HG02885 (cell line): Measurements from ENCODE around the gene FAM229A.
"Not testable (repeated sequence)": the region's sequence is repeated elsewhere in the genome, so short reads cannot be mapped to it uniquely, and the experiment has no call there.

ENCODE experiments used
- ATAC-seq: cut with Tn5 transposase; IDR thresholded peaks from one replicate; pipeline ENCODE4 v1.9.1; 2021; ENCODE audit warnings: mild to moderate bottlenecking; ENCODE audit not compliant: unreplicated experiment, poor library complexity

Gene FAM229A

GRCh38 chr1:32362474-32363313 is at the start of gene FAM229A, which contains the start of gene TSSK3:
FAM229A (minus strand) TSS chr1:32362485; CDS start chr1:32362091, 394 bp downstream.
TSSK3 (plus strand) TSS chr1:32362539; CDS start chr1:32362702, 163 bp downstream.
- ATAC-seq: no peak

- ATAC-seq: no peak
Observed at GRCh38 chr1:32411261-32411660, 49.0 kb upstream of the FAM229A start.

GRCh38 chr1:32406629-32407111 is 44.4 kb upstream of the FAM229A start:
- ATAC-seq: no peak

- ATAC-seq: no peak
Observed at GRCh38 chr1:32405672-32406467, 43.6 kb upstream of the FAM229A start.

GRCh38 chr1:32404946-32405345 is 42.7 kb upstream of the FAM229A start:
- no peak for ATAC-seq

- no peak for ATAC-seq
Observed at GRCh38 chr1:32400876-32401631, 38.8 kb upstream of the FAM229A start.

GRCh38 chr1:32399843-32400242 is 37.6 kb upstream of the FAM229A start:
- no peak for ATAC-seq

- ATAC-seq: no peak
Observed at GRCh38 chr1:32398401-32398800, 36.1 kb upstream of the FAM229A start.

GRCh38 chr1:32396524-32396923 is 34.2 kb upstream of the FAM229A start:
- not testable (repeated sequence) for ATAC-seq

GRCh38 chr1:32394890-32395432 is 32.7 kb upstream of the FAM229A start:
- ATAC-seq: no peak

GRCh38 chr1:32394141-32394889 is 32.0 kb upstream of the FAM229A start, which contains the start of gene BSDC1:
BSDC1 (minus strand) TSS chr1:32394441; CDS start chr1:32394414, 27 bp downstream.
- peak; percentile 95 for ATAC-seq

- ATAC-seq: peak; percentile 16
Observed at GRCh38 chr1:32393832-32394140, 31.5 kb upstream of the FAM229A start.

GRCh38 chr1:32393136-32393535 is 30.9 kb upstream of the FAM229A start:
- ATAC-seq: no peak

- no peak for ATAC-seq
Observed at GRCh38 chr1:32392325-32392724, 30.0 kb upstream of the FAM229A start.

- ATAC-seq: no peak
Observed at GRCh38 chr1:32390904-32391870, 28.9 kb upstream of the FAM229A start.

GRCh38 chr1:32388641-32389040 is 26.4 kb upstream of the FAM229A start:
- ATAC-seq: no peak

- no peak for ATAC-seq
Observed at GRCh38 chr1:32386676-32387392, 24.5 kb upstream of the FAM229A start.

- ATAC-seq: no peak
Observed at GRCh38 chr1:32380057-32380456, 17.8 kb upstream of the FAM229A start.
